ENCODE measurements around the gene MRPS15.

MRPS15 gene

DNA sequence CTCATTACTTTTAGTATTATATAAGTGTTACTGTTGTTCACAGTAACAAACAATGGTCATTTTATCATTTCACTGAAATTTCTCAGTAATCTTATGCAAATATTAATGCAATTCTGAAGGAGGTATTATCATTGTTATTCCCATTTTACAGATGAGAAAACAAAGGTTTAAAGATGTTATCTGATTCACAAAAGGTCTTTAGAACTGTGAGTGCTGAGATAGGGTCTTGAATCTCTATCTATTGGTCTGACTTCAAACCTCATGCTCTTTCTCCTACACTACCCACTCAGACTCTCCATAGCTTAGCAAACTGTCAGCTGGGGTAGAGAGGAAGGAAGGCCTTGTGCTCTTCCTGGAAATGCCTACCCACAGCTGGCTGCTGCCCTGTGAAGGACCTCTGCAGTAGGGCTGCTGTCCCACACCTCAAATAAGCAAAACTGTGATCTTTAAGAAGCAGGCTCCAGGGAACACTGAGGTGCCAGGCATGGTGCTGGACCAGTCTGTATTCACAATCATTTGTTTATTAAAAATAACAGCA is 7.7 kb downstream of the MRPS15 start:
- no peak overlapping the region for H3K4me3 ChIP-seq (ENCODE audit: low read depth, low read length)
- H3K36me3 ChIP-seq (ENCODE audit: insufficient read depth, low read length): peaks cover 6% of the 10 kb centered on the region
- no peaks in the 10 kb centered on the region for H3K79me2 ChIP-seq (ENCODE audit: control insufficient read depth, insufficient read depth, low read length, unreplicated experiment)
- H3K4me1 ChIP-seq (ENCODE audit: control insufficient read depth, insufficient read depth, low read length, unreplicated experiment): peaks cover 3% of the 10 kb centered on the region
- H3K27ac ChIP-seq (ENCODE audit: low read depth, low read length): no peak overlapping the region
- H3K27me3 ChIP-seq (ENCODE audit: insufficient read depth, low read length): no peaks in the 10 kb centered on the region
- no peak overlapping the region for H2AFZ ChIP-seq (ENCODE audit: low read length, unreplicated experiment)

DNA sequence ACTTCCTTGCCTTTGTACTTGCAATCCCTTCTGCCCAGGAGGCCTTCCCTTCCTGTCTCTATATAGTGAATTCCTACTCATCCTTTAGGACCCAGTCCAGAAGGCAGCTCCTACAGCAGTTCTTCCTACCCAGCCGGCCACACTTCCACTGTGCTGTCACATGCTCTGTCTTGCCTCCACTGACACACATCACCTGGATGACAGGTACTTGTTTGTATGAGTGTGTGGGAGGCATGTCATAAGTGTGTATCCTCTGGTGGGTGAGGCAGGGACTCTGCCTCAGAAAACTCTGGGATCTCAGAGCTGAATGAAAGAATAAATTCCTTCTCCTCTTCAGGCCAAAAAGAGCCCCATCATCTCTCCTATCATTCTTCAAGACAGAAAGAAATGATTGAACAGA is 8.8 kb downstream of the MRPS15 start:
- Histone ChIP-seq H3K4me1 (ENCODE audit: control insufficient read depth, insufficient read depth, low read length, unreplicated experiment) (peaks cover 7% of the 10 kb centered on the region), H3K79me2 (ENCODE audit: control insufficient read depth, insufficient read depth, low read length, unreplicated experiment) (no peaks in the 10 kb centered on the region), H3K36me3 (ENCODE audit: insufficient read depth, low read length) (peaks cover 6% of the 10 kb centered on the region), H3K4me3 (ENCODE audit: low read depth, low read length) (no peak overlapping the region), H3K27me3 (ENCODE audit: insufficient read depth, low read length) (no peaks in the 10 kb centered on the region), H2AFZ (ENCODE audit: low read length, unreplicated experiment) (no peak overlapping the region), H3K27ac (ENCODE audit: low read depth, low read length) (no peak overlapping the region)

DNA sequence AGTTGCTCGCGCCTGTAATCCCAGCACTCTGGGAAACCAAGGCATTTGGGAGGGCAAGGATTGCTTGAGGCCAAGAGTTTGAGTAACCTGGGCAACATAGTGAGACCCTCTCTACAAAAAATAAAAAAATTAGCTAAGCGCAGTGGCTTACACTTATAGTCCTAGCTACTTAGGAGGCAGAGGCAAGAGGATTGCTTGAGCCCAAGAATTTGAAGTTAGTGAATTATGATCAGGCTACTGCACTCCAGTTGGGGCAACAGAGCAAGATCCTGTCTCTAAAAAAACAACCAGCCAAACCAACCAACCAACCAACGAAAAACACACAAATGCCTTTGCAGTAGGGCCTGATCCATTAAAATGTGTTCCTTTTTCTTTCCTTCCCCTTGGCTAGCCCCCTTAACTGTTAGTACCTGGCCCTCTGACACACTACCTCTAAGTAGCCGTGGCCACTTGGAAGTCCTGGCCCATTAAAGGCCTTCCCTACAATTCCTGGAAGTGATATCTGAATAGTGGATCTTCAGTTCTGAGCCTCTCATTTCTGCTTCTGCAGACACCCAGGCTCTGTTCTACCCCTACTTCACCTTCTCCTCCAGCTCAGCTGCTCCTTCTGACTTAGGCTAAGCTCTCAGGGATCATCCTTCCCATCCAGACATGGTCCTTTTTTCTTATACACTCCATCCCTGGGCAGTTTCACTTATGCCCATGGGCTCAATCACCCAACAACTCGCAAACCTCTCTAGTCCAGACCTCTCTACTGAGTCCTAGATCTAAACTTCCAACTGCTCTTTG is 10.4 kb downstream of the MRPS15 start:
- Histone ChIP-seq H3K36me3 (ENCODE audit: insufficient read depth, low read length) (peaks cover 6% of the 10 kb centered on the region), H2AFZ (ENCODE audit: low read length, unreplicated experiment) (no peak overlapping the region), H3K4me3 (ENCODE audit: low read depth, low read length) (no peak overlapping the region), H3K79me2 (ENCODE audit: control insufficient read depth, insufficient read depth, low read length, unreplicated experiment) (no peaks in the 10 kb centered on the region), H3K27me3 (ENCODE audit: insufficient read depth, low read length) (no peaks in the 10 kb centered on the region), H3K27ac (ENCODE audit: low read depth, low read length) (no peak overlapping the region), H3K4me1 (ENCODE audit: control insufficient read depth, insufficient read depth, low read length, unreplicated experiment) (peaks cover 7% of the 10 kb centered on the region)

DNA sequence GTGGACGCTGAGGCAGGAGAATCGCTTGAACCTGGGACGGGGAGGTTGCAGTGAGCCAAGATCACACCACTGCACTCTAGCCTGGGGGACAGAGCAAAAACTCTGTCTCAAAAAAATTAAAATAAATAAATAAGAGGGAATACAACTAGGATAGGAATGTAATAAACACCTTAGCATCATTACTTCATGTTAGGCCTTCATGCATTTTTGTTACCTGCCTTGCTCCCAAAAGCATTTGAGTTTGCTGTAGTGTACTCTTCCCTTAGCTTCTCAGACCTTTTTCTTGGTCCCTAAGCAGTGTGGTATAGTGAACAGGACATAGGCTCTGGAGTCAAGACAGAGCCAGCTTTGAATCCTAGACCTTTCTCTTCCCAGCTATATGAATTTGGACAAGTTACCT is 11.1 kb downstream of the MRPS15 start:
- Histone ChIP-seq H3K36me3 (ENCODE audit: insufficient read depth, low read length) (peaks cover 6% of the 10 kb centered on the region), H2AFZ (ENCODE audit: low read length, unreplicated experiment) (no peak overlapping the region), H3K27ac (ENCODE audit: low read depth, low read length) (no peak overlapping the region), H3K27me3 (ENCODE audit: insufficient read depth, low read length) (no peaks in the 10 kb centered on the region), H3K4me1 (ENCODE audit: control insufficient read depth, insufficient read depth, low read length, unreplicated experiment) (peaks cover 7% of the 10 kb centered on the region), H3K4me3 (ENCODE audit: low read depth, low read length) (no peak overlapping the region), H3K79me2 (ENCODE audit: control insufficient read depth, insufficient read depth, low read length, unreplicated experiment) (no peaks in the 10 kb centered on the region)

DNA sequence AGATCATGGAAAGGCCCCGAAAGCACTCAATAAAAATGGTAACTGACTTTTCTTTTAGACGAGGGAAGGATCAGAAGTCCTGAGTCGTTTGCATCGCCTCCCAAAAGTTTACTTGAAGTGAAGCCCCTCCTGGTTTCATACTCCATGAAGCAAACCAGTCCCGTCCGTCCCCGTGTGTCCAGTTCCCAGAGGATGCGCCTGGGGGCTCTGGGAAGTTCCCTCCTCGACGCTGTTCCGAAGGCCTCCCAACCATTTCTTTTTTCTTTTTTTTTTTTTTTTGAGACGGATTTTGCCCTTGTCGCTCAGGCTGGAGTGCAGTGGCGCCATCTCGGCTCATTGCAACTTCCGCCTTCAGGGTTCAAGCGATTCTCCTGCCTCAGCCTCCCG is 13.3 kb downstream of the MRPS15 start:
- Histone ChIP-seq H3K27me3 (ENCODE audit: insufficient read depth, low read length) (no peaks in the 10 kb centered on the region), H2AFZ (ENCODE audit: low read length, unreplicated experiment) (peak overlapping the region; percentile 90), H3K27ac (ENCODE audit: low read depth, low read length) (peak overlapping the region; percentile 96), H3K4me1 (ENCODE audit: control insufficient read depth, insufficient read depth, low read length, unreplicated experiment) (peaks cover 7% of the 10 kb centered on the region), H3K36me3 (ENCODE audit: insufficient read depth, low read length) (no peaks in the 10 kb centered on the region), H3K4me3 (ENCODE audit: low read depth, low read length) (peak overlapping the region; percentile 92), H3K79me2 (ENCODE audit: control insufficient read depth, insufficient read depth, low read length, unreplicated experiment) (no peaks in the 10 kb centered on the region)

DNA sequence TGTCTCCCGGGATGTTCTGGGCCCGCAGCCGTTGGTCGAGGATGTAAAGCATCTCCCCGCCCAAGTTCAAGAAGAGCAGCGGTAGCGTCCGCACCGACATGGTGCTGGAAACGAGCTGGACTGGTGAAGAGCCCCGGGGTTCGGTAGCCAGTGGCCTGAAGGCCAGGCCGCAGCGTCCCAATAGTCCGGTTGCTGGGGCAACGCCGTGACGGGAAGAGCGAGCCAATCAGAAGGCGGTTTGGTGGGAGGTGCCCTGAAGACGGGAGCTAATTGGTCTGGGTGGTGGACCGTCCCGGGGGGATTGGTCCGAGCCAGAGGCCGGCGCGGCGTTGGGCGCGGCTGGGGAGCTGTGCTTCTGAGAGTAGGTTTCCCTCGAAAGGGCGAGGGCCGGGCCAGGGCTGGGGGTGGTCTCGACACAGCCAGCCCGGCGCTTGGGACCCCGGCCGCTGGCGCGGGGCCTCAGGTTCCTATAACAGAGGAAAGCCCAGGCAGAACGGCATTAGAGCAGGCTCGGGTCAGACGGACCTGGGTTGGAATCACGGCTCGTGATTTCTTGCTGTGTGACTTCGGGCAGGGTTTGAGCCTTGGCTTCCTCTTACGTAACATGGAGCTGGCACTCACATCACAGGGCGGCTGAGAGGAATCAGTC is 13.8 kb downstream of the MRPS15 start, which contains the start of gene OSCP1:
Gene OSCP1, minus strand, starts transcription at position 182 of the 649 bp plus-strand sequence. Its CDS starts 82 bp downstream, at position 100.
- H3K27me3 ChIP-seq (ENCODE audit: insufficient read depth, low read length): no peaks in the 10 kb centered on the region
- peak within 1 kb of the TSS; percentile 95 for H2AFZ ChIP-seq (ENCODE audit: low read length, unreplicated experiment)

DNA sequence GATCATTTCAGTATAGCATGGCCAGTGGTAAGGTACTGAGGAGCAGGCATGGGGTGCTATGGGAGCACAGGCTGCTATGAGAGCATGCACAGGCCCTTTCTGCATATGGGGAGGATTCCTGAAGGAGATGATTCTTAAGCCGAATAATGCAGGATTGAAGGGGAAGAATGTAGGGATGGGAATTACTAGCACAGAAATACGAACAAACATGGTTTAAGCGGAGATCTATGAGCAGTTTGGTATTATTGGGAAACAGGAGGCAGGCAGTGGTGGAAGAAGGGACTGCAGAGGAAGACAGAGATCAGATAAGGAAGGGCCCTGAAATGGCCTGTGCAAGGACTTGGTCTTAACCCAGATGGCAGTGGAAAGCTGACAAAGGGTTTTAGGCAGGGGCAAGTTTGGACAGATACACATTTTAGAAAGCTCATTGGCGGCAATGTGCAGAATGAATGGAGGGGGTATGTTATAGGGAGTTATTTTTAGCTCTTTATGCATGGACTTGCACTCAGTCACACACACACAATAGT is 15.6 kb downstream of the MRPS15 start:
- Histone ChIP-seq H3K4me3 (ENCODE audit: low read depth, low read length) (no peak overlapping the region), H3K4me1 (ENCODE audit: control insufficient read depth, insufficient read depth, low read length, unreplicated experiment) (peaks cover 7% of the 10 kb centered on the region), H3K36me3 (ENCODE audit: insufficient read depth, low read length) (no peaks in the 10 kb centered on the region), H3K27me3 (ENCODE audit: insufficient read depth, low read length) (no peaks in the 10 kb centered on the region), H3K27ac (ENCODE audit: low read depth, low read length) (no peak overlapping the region), H2AFZ (ENCODE audit: low read length, unreplicated experiment) (no peak overlapping the region), H3K79me2 (ENCODE audit: control insufficient read depth, insufficient read depth, low read length, unreplicated experiment) (no peaks in the 10 kb centered on the region)

More for the DNA sequence above, 13.8 kb downstream of the MRPS15 start, which contains the start of gene OSCP1:
- H3K27ac ChIP-seq (ENCODE audit: low read depth, low read length): peak within 1 kb of the TSS; percentile 96
- H3K4me1 ChIP-seq (ENCODE audit: control insufficient read depth, insufficient read depth, low read length, unreplicated experiment): peaks cover 7% of the 10 kb centered on the region
- H3K4me3 ChIP-seq (ENCODE audit: low read depth, low read length): peak within 1 kb of the TSS; percentile 92
- H3K79me2 ChIP-seq (ENCODE audit: control insufficient read depth, insufficient read depth, low read length, unreplicated experiment): no peaks in the 10 kb centered on the region
- no peaks in the 10 kb centered on the region for H3K36me3 ChIP-seq (ENCODE audit: insufficient read depth, low read length)

DNA sequence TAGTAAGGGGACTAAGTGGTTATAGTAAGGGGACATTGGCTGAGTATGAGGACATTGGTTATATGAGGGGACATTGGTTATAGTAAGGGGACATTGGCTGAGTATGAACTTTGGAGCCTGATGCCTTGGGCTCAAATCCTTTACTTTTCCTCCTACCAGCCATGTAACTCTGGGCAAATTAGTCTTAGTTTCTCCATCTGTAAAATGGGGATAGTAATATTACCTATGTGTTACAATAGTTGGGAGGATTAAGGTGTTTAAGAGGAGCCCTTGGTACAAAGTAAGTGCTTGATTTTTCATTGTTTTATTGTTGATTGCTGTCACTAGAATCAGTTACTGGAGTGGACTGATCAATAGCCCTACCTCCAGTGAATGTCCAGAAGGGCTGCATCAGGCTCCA is 16.7 kb downstream of the MRPS15 start:
- Histone ChIP-seq H3K79me2 (ENCODE audit: control insufficient read depth, insufficient read depth, low read length, unreplicated experiment) (no peaks in the 10 kb centered on the region), H3K4me1 (ENCODE audit: control insufficient read depth, insufficient read depth, low read length, unreplicated experiment) (peaks cover 7% of the 10 kb centered on the region), H3K27me3 (ENCODE audit: insufficient read depth, low read length) (no peaks in the 10 kb centered on the region), H3K27ac (ENCODE audit: low read depth, low read length) (no peak overlapping the region), H2AFZ (ENCODE audit: low read length, unreplicated experiment) (no peak overlapping the region), H3K4me3 (ENCODE audit: low read depth, low read length) (no peak overlapping the region), H3K36me3 (ENCODE audit: insufficient read depth, low read length) (no peaks in the 10 kb centered on the region)

DNA sequence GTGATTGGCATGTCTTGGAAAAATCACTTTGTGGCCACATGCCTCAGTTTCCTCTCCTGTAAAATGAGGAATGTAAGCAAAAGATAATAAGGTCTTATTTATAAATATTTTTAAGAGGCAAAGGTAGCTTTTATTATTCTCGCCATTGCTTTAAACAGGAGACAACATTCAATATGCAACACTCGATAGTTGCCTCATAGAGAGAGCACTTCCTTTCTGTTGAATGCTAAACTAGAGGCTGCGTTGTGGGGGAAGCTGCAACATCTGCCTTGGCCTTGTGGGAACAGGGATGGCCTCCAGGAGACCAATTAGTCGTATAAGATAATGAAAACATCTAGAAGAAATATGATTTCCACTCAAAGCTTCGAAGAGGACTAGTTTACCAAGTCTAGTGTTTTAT is 17.4 kb downstream of the MRPS15 start:
- Histone ChIP-seq H3K27ac (ENCODE audit: low read depth, low read length) (no peak overlapping the region), H3K4me3 (ENCODE audit: low read depth, low read length) (no peak overlapping the region), H3K27me3 (ENCODE audit: insufficient read depth, low read length) (no peaks in the 10 kb centered on the region), H2AFZ (ENCODE audit: low read length, unreplicated experiment) (no peak overlapping the region), H3K79me2 (ENCODE audit: control insufficient read depth, insufficient read depth, low read length, unreplicated experiment) (no peaks in the 10 kb centered on the region), H3K36me3 (ENCODE audit: insufficient read depth, low read length) (no peaks in the 10 kb centered on the region), H3K4me1 (ENCODE audit: control insufficient read depth, insufficient read depth, low read length, unreplicated experiment) (peaks cover 7% of the 10 kb centered on the region)

DNA sequence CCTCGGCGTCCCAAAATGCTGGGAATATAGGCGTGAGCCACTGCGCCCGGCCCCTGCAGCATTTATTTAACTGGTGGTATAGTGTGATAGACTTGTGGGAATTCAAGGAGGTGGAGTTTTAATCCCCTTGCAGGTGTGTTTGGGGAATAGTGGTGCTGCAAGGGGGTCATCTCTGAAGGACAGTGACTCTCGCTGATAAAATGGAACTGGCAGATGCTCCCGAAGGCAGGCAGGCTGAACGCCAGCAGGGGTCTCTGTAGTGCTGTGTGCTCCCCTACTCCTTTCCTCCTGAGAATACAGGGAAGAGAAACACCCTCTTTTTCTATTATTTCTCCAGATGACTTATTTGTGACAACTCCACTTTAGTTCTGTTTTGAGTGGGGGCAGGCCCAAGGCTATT is 17.9 kb downstream of the MRPS15 start:
- no peak overlapping the region for H3K27ac ChIP-seq (ENCODE audit: low read depth, low read length)
- no peaks in the 10 kb centered on the region for H3K79me2 ChIP-seq (ENCODE audit: control insufficient read depth, insufficient read depth, low read length, unreplicated experiment)
- no peak overlapping the region for H3K4me3 ChIP-seq (ENCODE audit: low read depth, low read length)
- H3K27me3 ChIP-seq (ENCODE audit: insufficient read depth, low read length): no peaks in the 10 kb centered on the region
- H3K36me3 ChIP-seq (ENCODE audit: insufficient read depth, low read length): no peaks in the 10 kb centered on the region
- H3K4me1 ChIP-seq (ENCODE audit: control insufficient read depth, insufficient read depth, low read length, unreplicated experiment): peaks cover 3% of the 10 kb centered on the region
- H2AFZ ChIP-seq (ENCODE audit: low read length, unreplicated experiment): no peak overlapping the region

Measured in ACC112 (cell line).